GM19463 (cell line): ENCODE data around the gene CAMK2N2.
A peak's percentile ranks its signal among the peaks of the same experiment; 100 is the strongest.

ENCODE experiments used
- ATAC-seq: cut with Tn5 transposase; IDR thresholded peaks from one replicate; pipeline ENCODE4 v1.9.1; 2021; ENCODE audit warnings: mild to moderate bottlenecking, moderate library complexity; ENCODE audit not compliant: unreplicated experiment

The CAMK2N2 gene

GRCh38 chr3:184261270-184261853, at the start of gene CAMK2N2:
CAMK2N2 (minus strand) TSS chr3:184261553; CDS start chr3:184261285, 268 bp downstream.
- ATAC-seq: peak; percentile 54

GRCh38 chr3:184308744-184309143, 47.4 kb upstream of the CAMK2N2 start:
- no peak for ATAC-seq

GRCh38 chr3:184307915-184308314, 46.6 kb upstream of the CAMK2N2 start:
- no peak for ATAC-seq

GRCh38 chr3:184306341-184306972, 45.1 kb upstream of the CAMK2N2 start:
- ATAC-seq: no peak

- no peak for ATAC-seq
Measured at GRCh38 chr3:184305577-184305976, 44.2 kb upstream of the CAMK2N2 start.

GRCh38 chr3:184300378-184300720, 39.0 kb upstream of the CAMK2N2 start:
- ATAC-seq: no peak

- ATAC-seq: no peak
Measured at GRCh38 chr3:184299488-184300377, 38.4 kb upstream of the CAMK2N2 start.

- peak; percentile 92 for ATAC-seq
Measured at GRCh38 chr3:184298759-184299487, 37.6 kb upstream of the CAMK2N2 start, which contains the start of gene PSMD2. PSMD2 (plus strand) TSS chr3:184299241; CDS start chr3:184299267, 26 bp downstream.

- no peak for ATAC-seq
Measured at GRCh38 chr3:184296616-184297015, 35.3 kb upstream of the CAMK2N2 start.

- ATAC-seq: no peak
Measured at GRCh38 chr3:184295771-184296170, 34.4 kb upstream of the CAMK2N2 start.

- no peak for ATAC-seq
Measured at GRCh38 chr3:184291738-184292445, 30.5 kb upstream of the CAMK2N2 start.

- ATAC-seq: no peak
Measured at GRCh38 chr3:184291044-184291737, 29.8 kb upstream of the CAMK2N2 start.

- ATAC-seq: no peak
Measured at GRCh38 chr3:184290331-184290730, 29.0 kb upstream of the CAMK2N2 start.

- ATAC-seq: no peak
Measured at GRCh38 chr3:184289426-184289938, 28.1 kb upstream of the CAMK2N2 start.

GRCh38 chr3:184284696-184285095, 23.3 kb upstream of the CAMK2N2 start:
- no peak for ATAC-seq

GRCh38 chr3:184283681-184284080, 22.3 kb upstream of the CAMK2N2 start:
- no peak for ATAC-seq

GRCh38 chr3:184282941-184283340, 21.6 kb upstream of the CAMK2N2 start:
- no peak for ATAC-seq

- ATAC-seq: no peak
Measured at GRCh38 chr3:184277366-184277765, 16.0 kb upstream of the CAMK2N2 start.
